HG03039 (cell line): Measurements from ENCODE around the gene TEDC2.
A peak's percentile ranks its signal among the peaks of the same experiment; 100 is the strongest.

Source experiments
- ATAC-seq: cut with Tn5 transposase; IDR thresholded peaks from one replicate; pipeline ENCODE4 v1.9.1; 2021; ENCODE audit warnings: mild to moderate bottlenecking, moderate library complexity; ENCODE audit not compliant: unreplicated experiment

The TEDC2 gene

DNA sequence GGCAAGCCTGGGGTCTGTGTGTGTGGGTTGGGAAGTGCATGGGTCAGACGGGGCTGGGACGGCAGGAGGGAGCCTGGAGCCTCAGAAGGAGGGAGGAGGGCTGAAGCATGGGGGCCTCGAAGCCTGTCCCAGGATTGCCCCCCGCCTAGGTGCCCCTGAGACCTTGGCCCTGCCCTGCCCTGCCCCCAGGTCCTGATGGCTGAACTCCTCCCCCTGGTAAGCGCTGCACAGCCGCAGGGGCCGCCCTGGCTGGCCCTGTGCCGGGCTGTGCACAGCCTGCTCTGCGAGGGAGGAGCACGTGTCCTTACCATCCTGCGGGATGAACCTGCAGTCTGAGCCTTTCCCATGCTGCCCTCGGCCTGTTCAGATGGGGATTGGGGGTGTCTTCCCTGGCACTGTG lies 4.4 kb downstream of the TEDC2 start:
- no peak for ATAC-seq

GRCh38 chr16:2465653-2466415 lies 5.9 kb downstream of the TEDC2 start:
- no peak for ATAC-seq

DNA sequence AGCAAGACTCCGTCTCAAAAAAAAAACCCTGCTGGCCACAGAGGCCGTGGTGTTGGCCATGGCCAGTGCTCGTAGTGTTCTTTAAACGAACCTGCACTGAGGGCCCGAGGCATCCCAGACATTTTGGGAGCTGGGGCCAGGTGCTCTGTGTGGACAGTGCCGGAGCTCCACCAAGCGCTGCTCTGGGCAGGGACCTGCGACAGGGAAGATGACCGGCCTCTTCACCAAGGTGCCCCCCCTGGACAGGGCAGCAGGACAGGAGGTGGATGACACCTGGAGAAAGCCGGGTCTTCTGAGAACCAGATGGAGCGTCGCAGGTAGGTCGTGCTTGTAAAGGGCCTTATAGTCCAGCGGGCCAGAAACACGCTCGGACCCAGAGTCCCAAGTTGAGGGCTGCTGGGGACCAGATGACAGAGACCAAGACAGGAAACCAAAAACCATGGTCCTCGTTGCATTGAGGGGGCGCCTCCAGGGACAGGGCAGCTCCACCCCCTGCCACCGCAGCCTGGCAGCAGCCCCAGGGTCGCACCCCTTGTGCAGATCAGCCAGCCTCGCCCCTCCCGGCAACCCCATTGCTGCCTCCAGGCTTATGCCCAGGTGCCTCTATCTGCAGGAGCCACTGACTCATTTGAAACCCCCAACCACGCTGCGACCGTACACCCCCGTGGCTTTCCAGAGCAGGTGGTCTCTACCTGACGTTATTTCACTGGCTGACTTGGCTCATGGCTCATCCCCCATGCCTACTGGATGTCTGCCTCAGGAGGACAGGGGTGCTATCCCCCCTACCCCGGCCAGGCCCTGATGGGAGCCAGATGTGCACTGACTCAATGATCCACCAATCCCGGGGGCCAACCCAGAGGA lies 7.0 kb downstream of the TEDC2 start:
- no peak for ATAC-seq

DNA sequence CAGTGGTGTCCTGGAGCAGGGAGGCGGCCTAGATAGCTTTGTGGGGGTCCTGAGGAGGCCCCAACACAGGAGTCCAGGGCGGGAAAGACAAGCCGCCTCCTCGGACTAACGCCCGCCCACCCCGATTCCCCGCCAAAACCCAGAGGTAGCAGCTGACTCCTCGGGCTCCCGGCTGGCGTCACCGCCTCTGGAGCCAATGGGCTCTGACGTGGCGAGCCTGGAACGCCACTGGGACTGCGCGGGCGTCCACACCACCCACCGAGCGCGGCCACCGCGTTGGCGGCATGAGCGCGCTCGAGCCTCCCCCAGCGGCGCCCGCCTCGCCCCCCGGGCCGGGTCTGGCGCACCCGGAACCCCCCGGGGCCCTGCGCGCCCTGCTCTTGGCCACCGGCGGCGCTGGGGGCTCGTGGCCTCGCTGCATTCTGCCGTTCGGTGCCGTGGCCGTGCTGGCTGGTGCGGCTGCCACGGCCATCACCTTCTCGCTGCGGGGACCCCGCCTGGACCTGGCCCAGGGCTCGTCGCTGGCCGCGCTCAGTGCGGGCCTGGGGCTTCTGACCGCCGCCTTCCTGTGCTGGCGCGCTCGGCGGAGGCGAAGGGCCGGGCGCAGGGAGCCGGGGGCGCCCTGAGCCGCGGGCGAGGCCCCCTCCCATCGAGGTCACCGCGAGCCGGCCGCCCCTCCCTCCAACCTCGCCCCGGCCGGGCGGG lies 7.8 kb downstream of the TEDC2 start:
- ATAC-seq: no peak

GRCh38 chr16:2468233-2468724 lies 8.4 kb downstream of the TEDC2 start:
- no peak for ATAC-seq

DNA sequence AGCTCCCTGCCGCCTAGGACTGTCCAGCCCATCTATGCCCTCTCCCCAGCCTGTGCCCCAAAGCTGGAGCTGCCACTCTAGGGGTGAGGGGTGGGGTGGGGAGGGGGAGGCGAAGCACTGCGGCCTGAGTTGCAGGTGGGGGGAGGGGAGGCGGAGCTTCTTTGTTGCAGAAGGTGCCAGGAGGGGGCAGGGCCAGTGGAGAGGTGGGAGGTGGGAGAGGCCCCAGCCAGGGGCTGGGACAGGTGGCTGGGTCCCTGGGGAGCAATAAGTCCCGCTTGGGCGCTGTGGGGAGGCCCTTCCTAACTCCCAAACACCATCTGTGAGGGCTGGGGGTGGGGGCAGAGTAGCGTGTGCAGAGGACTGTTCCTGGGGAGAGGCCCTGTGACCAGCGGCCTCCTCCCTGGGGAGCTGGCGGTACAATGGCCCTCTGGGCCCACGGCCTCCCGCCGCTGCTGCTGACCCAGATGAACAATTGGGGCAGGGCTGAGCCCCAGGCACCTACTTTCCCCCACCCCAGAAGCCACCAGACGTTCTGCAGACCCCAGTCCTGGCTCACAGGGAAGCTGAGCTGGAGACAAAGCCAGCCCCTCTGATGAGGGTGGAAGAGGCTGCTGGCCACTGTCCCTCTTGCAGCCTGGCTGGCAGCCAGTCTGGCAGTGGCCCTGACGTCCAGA lies 9.0 kb downstream of the TEDC2 start:
- no peak for ATAC-seq

DNA sequence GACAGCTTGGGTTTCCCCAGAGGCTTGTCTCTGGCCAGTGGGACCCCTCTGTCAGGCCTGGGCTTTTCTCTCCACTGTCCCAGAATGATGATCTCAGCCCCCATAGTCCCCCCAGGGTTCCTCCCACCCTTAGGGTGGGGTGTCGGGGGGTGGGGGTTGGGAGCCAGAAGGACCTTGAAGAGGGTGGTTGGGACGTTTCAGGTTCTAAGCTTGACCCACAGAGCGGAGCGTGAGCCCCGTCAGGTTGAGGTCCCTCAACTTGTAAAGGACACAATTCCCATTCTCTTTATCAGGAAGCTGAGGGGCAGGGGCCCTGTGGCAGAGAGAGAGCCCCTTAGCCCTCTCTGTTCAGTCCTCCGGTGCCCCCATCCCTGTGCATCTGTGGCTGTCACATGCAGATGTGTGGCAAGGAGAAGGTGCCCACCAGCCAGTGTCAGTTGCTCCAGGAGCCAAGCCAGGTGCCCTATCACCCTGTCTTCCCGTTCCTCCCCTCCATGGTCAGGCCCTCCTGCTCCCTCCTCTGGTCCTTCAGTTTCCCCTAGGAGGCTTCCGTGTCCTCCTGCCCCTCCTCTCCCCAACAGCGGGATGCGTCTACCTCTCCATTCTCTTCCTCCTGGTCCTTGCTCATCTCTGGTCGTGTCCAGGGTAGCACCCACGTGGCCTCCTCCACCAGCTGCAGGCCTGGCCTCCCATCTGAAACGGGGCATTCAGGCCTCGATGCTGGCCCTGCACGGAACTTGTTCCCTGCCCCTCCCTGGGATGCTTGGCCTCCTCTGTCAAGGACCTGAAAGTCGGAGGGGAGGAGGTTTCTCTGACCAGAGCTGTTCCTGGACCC lies 9.7 kb downstream of the TEDC2 start:
- ATAC-seq: no peak

DNA sequence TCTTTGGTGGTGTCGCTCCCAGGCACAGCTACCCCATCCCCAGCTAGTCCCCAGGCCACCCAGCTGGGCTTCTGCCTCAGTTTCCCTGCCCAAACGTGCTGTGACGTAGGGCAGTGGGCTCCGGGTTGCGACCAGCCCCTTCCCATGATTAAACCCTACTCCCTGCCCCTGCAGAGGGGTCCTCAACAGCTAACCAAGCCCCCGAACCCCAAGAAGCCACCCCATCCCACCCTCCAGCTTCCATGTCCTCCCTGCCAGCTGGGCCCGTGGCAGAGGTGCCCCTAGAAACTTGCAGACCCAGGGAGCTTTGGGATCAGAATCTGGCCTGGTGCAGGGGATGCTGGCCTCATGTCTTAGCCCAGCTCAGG lies 10.3 kb downstream of the TEDC2 start:
- ATAC-seq: no peak

- no peak for ATAC-seq
These were observed 10.7 kb downstream of the TEDC2 start for GRCh38 chr16:2470603-2471015.

DNA sequence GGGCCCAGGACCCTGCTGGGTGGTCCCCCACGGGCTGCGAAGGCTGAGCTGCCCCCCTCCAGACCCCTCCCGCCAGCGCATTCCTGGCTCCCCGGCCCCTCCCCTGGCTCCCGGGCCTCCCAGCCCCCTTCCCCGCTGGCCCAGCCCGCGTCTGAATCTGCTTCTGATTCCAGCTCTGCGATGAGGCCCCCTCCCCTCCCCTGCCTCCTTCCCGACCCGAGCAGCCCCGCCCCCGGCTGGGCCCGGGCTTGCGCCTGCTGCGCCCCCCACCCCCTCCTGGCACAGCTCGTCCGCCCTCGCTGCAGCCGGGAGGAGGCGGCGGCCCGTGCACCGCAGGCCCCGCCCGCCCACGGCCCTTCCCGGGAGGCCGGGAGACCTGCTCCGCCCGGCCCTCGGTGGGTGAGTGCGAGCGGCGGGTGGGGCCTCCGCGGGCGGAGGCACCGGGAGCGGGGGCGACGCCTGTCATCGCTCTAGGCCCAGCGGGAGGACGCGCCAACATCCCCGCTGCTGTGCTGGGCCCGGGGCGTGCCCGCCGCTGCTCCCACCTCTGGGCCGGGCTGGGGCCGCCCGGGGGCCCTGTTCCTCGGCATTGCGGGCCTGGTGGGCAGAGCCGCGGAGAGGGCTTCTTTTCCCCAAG lies 11.2 kb downstream of the TEDC2 start, which contains the start of gene NTN3:
TSS of gene NTN3 (plus strand) at position 282 of the 637 bp plus-strand sequence. CDS start 405 bp downstream, outside the sequence.
- no peak for ATAC-seq

DNA sequence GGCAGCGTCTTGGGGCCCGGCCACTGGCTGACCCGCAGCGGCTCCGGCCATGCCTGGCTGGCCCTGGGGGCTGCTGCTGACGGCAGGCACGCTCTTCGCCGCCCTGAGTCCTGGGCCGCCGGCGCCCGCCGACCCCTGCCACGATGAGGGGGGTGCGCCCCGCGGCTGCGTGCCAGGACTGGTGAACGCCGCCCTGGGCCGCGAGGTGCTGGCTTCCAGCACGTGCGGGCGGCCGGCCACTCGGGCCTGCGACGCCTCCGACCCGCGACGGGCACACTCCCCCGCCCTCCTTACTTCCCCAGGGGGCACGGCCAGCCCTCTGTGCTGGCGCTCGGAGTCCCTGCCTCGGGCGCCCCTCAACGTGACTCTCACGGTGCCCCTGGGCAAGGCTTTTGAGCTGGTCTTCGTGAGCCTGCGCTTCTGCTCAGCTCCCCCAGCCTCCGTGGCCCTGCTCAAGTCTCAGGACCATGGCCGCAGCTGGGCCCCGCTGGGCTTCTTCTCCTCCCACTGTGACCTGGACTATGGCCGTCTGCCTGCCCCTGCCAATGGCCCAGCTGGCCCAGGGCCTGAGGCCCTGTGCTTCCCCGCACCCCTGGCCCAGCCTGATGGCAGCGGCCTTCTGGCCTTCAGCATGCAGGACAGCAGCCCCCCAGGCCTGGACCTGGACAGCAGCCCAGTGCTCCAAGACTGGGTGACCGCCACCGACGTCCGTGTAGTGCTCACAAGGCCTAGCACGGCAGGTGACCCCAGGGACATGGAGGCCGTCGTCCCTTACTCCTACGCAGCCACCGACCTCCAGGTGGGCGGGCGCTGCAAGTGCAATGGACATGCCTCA lies 12.0 kb downstream of the TEDC2 start:
- ATAC-seq: no peak

DNA sequence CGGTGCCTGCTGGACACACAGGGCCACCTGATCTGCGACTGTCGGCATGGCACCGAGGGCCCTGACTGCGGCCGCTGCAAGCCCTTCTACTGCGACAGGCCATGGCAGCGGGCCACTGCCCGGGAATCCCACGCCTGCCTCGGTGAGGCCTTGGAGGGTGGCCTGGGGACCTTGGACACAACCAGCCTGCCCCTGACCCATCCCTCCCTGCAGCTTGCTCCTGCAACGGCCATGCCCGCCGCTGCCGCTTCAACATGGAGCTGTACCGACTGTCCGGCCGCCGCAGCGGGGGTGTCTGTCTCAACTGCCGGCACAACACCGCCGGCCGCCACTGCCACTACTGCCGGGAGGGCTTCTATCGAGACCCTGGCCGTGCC lies 12.6 kb downstream of the TEDC2 start:
- ATAC-seq: no peak

DNA sequence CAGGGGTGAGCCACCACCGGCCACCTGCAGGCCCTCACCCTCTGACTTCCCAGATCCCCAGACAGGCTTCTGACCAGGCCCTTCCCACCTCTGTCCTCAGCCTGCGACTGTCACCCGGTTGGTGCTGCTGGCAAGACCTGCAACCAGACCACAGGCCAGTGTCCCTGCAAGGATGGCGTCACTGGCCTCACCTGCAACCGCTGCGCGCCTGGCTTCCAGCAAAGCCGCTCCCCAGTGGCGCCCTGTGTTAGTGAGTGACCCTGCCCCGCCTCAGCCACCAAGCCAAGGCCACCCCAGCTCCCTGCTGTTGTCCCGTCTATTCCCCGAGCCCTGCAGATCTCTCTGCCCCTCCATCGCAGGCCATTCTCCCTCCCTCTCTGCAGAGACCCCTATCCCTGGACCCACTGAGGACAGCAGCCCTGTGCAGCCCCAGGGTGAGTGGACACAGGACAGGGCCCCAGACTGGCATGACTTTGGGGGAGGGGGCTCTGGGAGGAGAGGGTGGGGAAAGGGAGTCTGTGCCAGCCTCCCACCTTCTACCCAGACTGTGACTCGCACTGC lies 13.1 kb downstream of the TEDC2 start:
- no peak for ATAC-seq

DNA sequence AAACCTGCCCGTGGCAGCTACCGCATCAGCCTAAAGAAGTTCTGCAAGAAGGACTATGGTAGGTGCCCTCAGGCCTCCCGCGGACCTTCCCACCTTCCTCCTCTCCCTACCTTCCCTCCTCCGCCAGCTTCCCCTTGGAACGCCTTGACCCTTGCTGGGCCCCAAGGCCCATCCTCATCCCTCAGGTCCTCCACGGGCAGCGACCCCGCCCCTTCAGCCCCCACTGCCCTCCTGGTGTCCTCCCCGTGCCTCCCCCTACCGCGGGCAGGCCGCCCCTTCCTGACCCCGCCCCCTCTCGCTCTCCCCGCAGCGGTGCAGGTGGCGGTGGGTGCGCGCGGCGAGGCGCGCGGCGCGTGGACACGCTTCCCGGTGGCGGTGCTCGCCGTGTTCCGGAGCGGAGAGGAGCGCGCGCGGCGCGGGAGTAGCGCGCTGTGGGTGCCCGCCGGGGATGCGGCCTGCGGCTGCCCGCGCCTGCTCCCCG lies 13.6 kb downstream of the TEDC2 start:
- ATAC-seq: no peak

DNA sequence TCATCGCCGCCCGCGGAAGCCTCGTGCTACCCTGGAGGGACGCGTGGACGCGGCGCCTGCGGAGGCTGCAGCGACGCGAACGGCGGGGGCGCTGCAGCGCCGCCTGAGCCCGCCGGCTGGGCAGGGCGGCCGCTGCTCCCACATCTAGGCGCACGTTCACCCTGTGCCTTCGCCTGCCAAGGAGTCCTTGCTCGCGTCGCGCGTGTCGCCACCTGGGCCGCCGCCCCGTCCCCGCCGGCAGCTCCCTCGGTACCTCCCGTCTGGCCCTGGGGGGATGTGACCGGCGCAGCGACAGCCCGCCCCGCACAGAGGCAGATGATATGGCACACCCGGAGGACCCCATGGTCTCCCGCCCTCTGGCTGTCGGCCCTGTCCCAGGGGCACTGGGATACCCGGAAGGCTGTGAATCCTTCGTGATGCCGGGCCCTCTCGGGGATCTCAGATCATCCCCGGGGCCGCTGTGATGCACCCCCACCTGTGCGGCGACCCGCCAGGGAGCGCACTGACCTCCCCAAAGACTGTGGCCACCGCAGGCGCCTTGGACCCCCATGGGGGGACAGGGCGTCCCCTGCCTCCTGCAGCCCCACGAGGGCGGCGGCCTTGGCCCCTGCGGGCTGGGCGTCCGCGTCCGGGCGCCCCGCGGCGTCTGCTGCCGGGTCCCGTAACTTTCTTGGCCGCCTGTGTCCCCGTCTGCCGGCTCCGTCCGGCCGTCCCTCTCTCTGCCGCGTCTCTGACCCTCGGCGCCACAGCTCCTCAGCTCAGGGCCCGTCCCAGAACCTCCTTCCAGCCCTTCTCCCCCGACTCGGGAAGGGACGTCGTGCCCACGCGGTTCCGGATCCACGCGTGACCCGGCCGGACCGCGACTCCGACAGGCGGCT lies 14.3 kb downstream of the TEDC2 start:
- ATAC-seq: no peak

GRCh38 chr16:2474877-2475412 lies 15.0 kb downstream of the TEDC2 start, which contains the start of gene TBC1D24:
Gene TBC1D24 (plus strand): TSS chr16:2475127. CDS start chr16:2496149, 21,022 bp downstream.
- peak; percentile 66 for ATAC-seq
